RWPE2 (cell line): ENCODE data around the gene EDN1.
"Not testable (repeated sequence)": the region's sequence is repeated elsewhere in the genome, so short reads cannot be mapped to it uniquely, and the experiment has no call there.

ENCODE experiments used
- ATAC-seq: fragments of 200-7000 bp; cut with Tn5 transposase; 3 replicates; pipeline ENCODE4 v1.9.1; 2021; ENCODE audit warnings: low read depth
- DNase-seq: peaks from one replicate; pipeline ENCODE4 v3.0.0-alpha.2; 2020; ENCODE audit warnings: low spot score
- H3K27ac ChIP-seq: fragments of 450-650 bp; 2 replicates; pipeline ENCODE4 v1.5.1; 2017; ENCODE audit warnings: mild to moderate bottlenecking; ENCODE audit not compliant: poor library complexity, severe bottlenecking
- H3K27me3 ChIP-seq: fragments of 250-450 bp; sonication (Bioruptor Pico); 2 replicates; pipeline ENCODE4 v1.5.1; 2021; ENCODE audit warnings: mild to moderate bottlenecking, moderate library complexity; ENCODE audit not compliant: insufficient read depth, poor library complexity, severe bottlenecking
- H3K36me3 ChIP-seq: fragments of 250-450 bp; sonication (Bioruptor Pico); 2 replicates; pipeline ENCODE4 v1.5.1; 2020; ENCODE audit warnings: low read depth, mild to moderate bottlenecking, moderate library complexity
- H3K4me1 ChIP-seq: fragments of 250-450 bp; sonication (Bioruptor Pico); 2 replicates; pipeline ENCODE4 v1.5.1; 2021; ENCODE audit warnings: mild to moderate bottlenecking, moderate library complexity; ENCODE audit not compliant: insufficient read depth, poor library complexity, severe bottlenecking
- H3K4me3 ChIP-seq: fragments of 250-450 bp; sonication (Bioruptor Pico); 2 replicates; pipeline ENCODE4 v1.5.1; 2021; ENCODE audit warnings: mild to moderate bottlenecking, moderate library complexity; ENCODE audit not compliant: severe bottlenecking
- H3K9me3 ChIP-seq: fragments of 250-450 bp; sonication (Bioruptor Pico); 2 replicates; pipeline ENCODE4 v1.5.1; 2021; ENCODE audit warnings: mild to moderate bottlenecking, moderate library complexity; ENCODE audit not compliant: severe bottlenecking
- TF ChIP-seq, protein P1 (sequence below): fragments of 450-650 bp; IDR thresholded peaks from one replicate; pipeline ENCODE4 v1.5.1; 2017; ENCODE audit warnings: mild to moderate bottlenecking, moderate library complexity; ENCODE audit not compliant: poor library complexity, severe bottlenecking

EDN1 gene

DNA sequence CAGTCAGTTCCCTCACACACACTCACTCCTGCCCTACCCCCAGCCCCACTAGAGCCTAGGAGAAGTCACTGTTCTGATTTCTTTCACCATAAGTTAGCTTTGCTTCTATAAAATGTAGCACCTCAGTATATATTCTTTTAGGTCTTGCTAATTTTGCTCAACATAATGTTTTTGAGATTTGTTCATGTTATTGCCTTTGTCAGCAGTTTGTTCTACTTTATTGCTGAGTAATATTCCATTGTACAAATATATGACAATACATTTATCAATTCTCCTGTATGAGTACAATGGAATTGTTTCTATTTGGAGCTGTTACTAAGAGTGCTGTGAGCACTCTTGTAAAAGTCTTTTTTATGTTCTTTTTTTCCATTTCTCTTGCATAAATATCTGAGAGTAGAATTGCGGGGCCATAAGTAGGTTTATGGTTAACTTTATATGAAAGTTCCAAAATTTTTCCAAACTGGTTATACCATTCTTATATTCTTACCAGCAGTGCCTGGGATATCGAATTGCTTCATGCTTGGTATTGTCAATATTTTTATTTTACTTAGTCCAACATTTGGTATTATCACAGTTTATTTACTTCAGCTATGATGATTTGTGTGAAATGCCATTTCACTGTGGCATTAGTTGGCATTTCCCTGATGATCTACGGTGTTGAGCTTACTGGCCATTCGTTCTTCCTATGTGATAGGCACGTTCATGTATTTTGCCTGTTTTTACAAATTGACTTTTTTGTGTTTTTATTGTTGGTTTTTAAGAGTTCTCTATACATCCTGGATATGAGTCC is 25.3 kb downstream of the EDN1 start:
- Histone ChIP-seq H3K4me3 (no peak overlapping the region), H3K4me1 (peaks cover 35% of the 10 kb centered on the region), H3K27ac (peak overlapping the region; percentile 92), H3K36me3 (no peaks in the 10 kb centered on the region), H3K9me3 (peaks cover 14% of the 10 kb centered on the region), H3K27me3 (no peaks in the 10 kb centered on the region)
- no peak for DNase-seq
- ATAC-seq = no peak
- TF ChIP-seq, protein P1, sequence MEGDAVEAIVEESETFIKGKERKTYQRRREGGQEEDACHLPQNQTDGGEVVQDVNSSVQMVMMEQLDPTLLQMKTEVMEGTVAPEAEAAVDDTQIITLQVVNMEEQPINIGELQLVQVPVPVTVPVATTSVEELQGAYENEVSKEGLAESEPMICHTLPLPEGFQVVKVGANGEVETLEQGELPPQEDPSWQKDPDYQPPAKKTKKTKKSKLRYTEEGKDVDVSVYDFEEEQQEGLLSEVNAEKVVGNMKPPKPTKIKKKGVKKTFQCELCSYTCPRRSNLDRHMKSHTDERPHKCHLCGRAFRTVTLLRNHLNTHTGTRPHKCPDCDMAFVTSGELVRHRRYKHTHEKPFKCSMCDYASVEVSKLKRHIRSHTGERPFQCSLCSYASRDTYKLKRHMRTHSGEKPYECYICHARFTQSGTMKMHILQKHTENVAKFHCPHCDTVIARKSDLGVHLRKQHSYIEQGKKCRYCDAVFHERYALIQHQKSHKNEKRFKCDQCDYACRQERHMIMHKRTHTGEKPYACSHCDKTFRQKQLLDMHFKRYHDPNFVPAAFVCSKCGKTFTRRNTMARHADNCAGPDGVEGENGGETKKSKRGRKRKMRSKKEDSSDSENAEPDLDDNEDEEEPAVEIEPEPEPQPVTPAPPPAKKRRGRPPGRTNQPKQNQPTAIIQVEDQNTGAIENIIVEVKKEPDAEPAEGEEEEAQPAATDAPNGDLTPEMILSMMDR = no peak

DNA sequence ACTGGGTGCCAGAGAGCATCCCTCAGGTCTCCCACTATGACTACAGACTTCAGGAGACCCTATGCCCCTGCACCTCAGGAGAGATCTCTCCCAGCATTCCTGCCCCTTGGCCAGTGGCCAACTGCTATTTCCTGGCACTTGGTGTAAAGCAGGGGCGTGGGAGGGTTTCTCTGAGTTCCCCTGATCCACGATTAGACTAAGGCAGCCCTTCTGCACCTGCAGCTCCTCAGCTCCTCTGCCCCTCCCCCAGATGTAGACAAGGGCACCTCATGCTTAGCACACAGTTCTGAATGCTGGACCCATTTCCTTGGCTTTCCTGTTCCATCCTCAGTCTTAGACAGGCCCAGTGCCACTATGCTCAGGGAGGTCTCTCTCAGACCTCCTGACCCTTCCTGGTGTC is 28.6 kb downstream of the EDN1 start:
- H3K4me3 ChIP-seq = no peak overlapping the region
- ATAC-seq (no peak), DNase-seq (no peak)
- peaks cover 25% of the 10 kb centered on the region for H3K4me1 ChIP-seq
- no peak overlapping the region for H3K27ac ChIP-seq
- H3K9me3 ChIP-seq = peaks cover 14% of the 10 kb centered on the region
- TF ChIP-seq, protein P1 = no peak
- H3K36me3 ChIP-seq = no peaks in the 10 kb centered on the region
- no peaks in the 10 kb centered on the region for H3K27me3 ChIP-seq

DNA sequence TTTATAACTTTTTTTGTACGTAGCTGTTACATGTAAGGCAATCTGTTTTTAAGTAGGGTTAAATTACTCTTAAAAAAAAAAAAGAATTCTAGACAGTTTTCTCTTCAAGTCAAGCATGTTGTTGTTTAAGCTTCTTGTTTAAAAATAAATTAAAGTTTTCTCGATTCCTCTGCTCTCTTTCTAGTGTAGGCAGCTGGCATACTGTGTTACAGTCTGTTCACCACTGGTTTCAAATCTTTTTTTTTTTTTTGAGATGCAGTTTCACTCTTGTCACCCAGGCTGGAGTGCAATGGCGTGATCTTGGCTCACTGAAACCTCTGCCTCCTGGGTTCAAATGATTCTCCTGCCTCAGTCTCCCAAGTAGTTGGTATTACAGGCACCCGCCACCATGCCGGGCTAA is 29.9 kb downstream of the EDN1 start:
- ATAC-seq, H3K27me3 ChIP-seq, DNase-seq, H3K27ac ChIP-seq, H3K36me3 ChIP-seq, H3K4me3 ChIP-seq: not testable (repeated sequence)
- Histone ChIP-seq H3K4me1 (peaks cover 22% of the 10 kb centered on the region), H3K9me3 (peaks cover 14% of the 10 kb centered on the region)

DNA sequence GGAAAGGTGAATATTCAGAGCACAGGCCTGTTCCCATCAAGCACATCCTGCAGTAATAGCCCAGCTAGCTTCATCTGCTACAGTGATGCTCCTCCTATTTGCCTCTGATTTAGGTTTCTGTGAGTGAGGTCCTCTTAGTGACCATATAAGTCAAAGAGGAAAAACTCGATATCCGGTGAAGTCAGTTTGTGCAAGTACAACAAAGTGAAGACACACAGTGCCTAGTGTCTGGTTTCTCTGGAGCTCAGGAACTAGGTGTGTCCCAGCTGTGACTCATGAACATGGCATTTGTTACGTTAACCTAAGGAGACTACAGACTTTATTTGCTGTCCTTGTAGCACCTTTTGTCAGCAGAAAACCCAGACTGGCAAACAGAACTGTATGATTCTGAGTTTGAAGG is 33.9 kb downstream of the EDN1 start:
- H3K9me3 ChIP-seq = no peaks in the 10 kb centered on the region
- peaks cover 44% of the 10 kb centered on the region for H3K4me1 ChIP-seq
- TF ChIP-seq, protein P1 = no peak
- no peak overlapping the region for H3K4me3 ChIP-seq
- no peaks in the 10 kb centered on the region for H3K27me3 ChIP-seq
- ATAC-seq (peak; percentile 90), DNase-seq (peak; percentile 78)
- H3K36me3 ChIP-seq = no peaks in the 10 kb centered on the region
- H3K27ac ChIP-seq = peak overlapping the region; percentile 99

DNA sequence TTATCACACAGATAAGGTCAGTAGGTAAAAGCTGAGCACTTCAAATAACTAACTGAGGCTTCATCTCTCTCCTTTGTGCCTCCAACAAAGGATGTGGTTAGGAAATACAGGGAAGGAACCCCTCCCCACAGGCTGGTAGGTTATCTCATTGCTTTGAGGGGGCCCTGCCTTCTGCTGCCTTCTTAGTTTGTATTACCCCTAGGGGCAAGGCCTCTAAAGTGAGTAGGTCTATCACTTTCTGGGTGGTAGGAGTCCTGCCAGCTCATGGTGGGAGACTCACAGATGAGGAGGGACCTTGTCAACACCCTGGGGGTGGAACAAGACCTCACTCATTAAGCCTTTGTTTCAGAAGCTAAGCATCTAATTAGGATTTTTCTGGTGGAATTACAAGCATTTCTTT is 34.6 kb downstream of the EDN1 start:
- H3K4me3 ChIP-seq = no peak overlapping the region
- H3K9me3 ChIP-seq = no peaks in the 10 kb centered on the region
- peaks cover 48% of the 10 kb centered on the region for H3K4me1 ChIP-seq
- no peak for ATAC-seq
- no peaks in the 10 kb centered on the region for H3K27me3 ChIP-seq
- DNase-seq = no peak
- H3K27ac ChIP-seq = peak overlapping the region; percentile 99
- TF ChIP-seq, protein P1 = no peak
- H3K36me3 ChIP-seq = no peaks in the 10 kb centered on the region
